Osteocyte (in vitro differentiated cells): ENCODE results near the gene SMARCD2. TPM values are rescaled to one million over a fixed set of nuclear protein-coding genes. Genes with fewer than 3 reads are reported as not detected.

Experiments
- DNase-seq: peaks from one replicate; pipeline ENCODE4 v3.0.0; 2021; ENCODE audit warnings: mixed read lengths; ENCODE audit not compliant: unreplicated experiment; ENCODE audit errors: extremely low spot score
- H3K27ac Mint-ChIP-seq: one replicate; pipeline ENCODE4 v1.8.0; 2021; ENCODE audit warnings: mild to moderate bottlenecking, mixed read lengths; ENCODE audit not compliant: unreplicated experiment
- H3K27me3 Mint-ChIP-seq: one replicate; pipeline ENCODE4 v1.8.0; 2021; ENCODE audit warnings: mixed read lengths; ENCODE audit not compliant: unreplicated experiment
- H3K36me3 Mint-ChIP-seq: one replicate; pipeline ENCODE4 v1.8.0; 2021; ENCODE audit warnings: mixed read lengths; ENCODE audit not compliant: unreplicated experiment
- H3K4me1 Mint-ChIP-seq: one replicate; pipeline ENCODE4 v1.8.0; 2021; ENCODE audit warnings: mixed read lengths; ENCODE audit not compliant: unreplicated experiment
- H3K4me3 Mint-ChIP-seq: one replicate; pipeline ENCODE4 v1.8.0; 2021; ENCODE audit warnings: mild to moderate bottlenecking, moderate library complexity, mixed read lengths; ENCODE audit not compliant: unreplicated experiment
- H3K9me3 Mint-ChIP-seq: one replicate; pipeline ENCODE4 v1.8.0; 2021; ENCODE audit warnings: mixed read lengths; ENCODE audit not compliant: unreplicated experiment
- CTCF ChIP-seq: fragments of 200-600 bp; sonication (generic); IDR thresholded peaks from 2 replicates; pipeline ENCODE4 v1.5.0; 2021; ENCODE audit warnings: antibody characterized with exemption, mild to moderate bottlenecking, moderate library complexity
- total RNA-seq: library from RNA; stranded (reverse); gene quantifications from 2 replicates; pipeline ENCODE4 v1.2.1, GENCODE V29; 2021

The SMARCD2 gene
- total RNA-seq, 1 donor from 2014 or later: 42.6 TPM

GRCh38 chr17:63853260-63853659 lies 10.8 kb upstream of the SMARCD2 start:
- H3K4me3 Mint-ChIP-seq: no peak overlapping the region
- no peaks in the 10 kb centered on the region for H3K36me3 Mint-ChIP-seq
- H3K27ac Mint-ChIP-seq: no peak overlapping the region
- no peaks in the 10 kb centered on the region for H3K9me3 Mint-ChIP-seq
- H3K27me3 Mint-ChIP-seq: peaks cover 36% of the 10 kb centered on the region
- H3K4me1 Mint-ChIP-seq: peaks cover 4% of the 10 kb centered on the region
- no peak for DNase-seq
- no peak for TF ChIP-seq CTCF

- no peak overlapping the region for H3K27ac Mint-ChIP-seq
- DNase-seq: no peak
- H3K36me3 Mint-ChIP-seq: no peaks in the 10 kb centered on the region
- peaks cover 6% of the 10 kb centered on the region for H3K4me1 Mint-ChIP-seq
- H3K4me3 Mint-ChIP-seq: no peak overlapping the region
- no peaks in the 10 kb centered on the region for H3K9me3 Mint-ChIP-seq
- no peak for TF ChIP-seq CTCF
- peaks cover 30% of the 10 kb centered on the region for H3K27me3 Mint-ChIP-seq
These were observed 7.9 kb upstream of the SMARCD2 start for GRCh38 chr17:63850401-63850800.

GRCh38 chr17:63848834-63849689 lies 6.6 kb upstream of the SMARCD2 start:
- Mint-ChIP-seq H3K4me1 (peaks cover 9% of the 10 kb centered on the region), H3K27ac (peak overlapping the region; percentile 71), H3K4me3 (peak overlapping the region; percentile 74), H3K9me3 (no peaks in the 10 kb centered on the region), H3K27me3 (peaks cover 17% of the 10 kb centered on the region), H3K36me3 (no peaks in the 10 kb centered on the region)
- DNase-seq: peak; percentile 93
- peak; percentile 55 for TF ChIP-seq CTCF

- no peak for TF ChIP-seq CTCF
- Mint-ChIP-seq H3K4me3 (peak overlapping the region; percentile 3), H3K27me3 (peaks cover 8% of the 10 kb centered on the region), H3K4me1 (peaks cover 18% of the 10 kb centered on the region), H3K9me3 (no peaks in the 10 kb centered on the region), H3K36me3 (no peaks in the 10 kb centered on the region), H3K27ac (no peak overlapping the region)
- DNase-seq: no peak
These were observed 5.2 kb upstream of the SMARCD2 start for GRCh38 chr17:63847525-63848249.

- Mint-ChIP-seq H3K4me3 (no peak overlapping the region), H3K27ac (no peak overlapping the region), H3K36me3 (no peaks in the 10 kb centered on the region), H3K9me3 (no peaks in the 10 kb centered on the region), H3K4me1 (peaks cover 29% of the 10 kb centered on the region), H3K27me3 (no peaks in the 10 kb centered on the region)
- DNase-seq: no peak
- no peak for TF ChIP-seq CTCF
These were observed 3.0 kb upstream of the SMARCD2 start for GRCh38 chr17:63845509-63845908.
